Testis (tissue), 3 donors: Measurements from ENCODE around the gene CHN2. TPM values are rescaled to one million over a fixed set of nuclear protein-coding genes. Genes with fewer than 3 reads are reported as not detected.

Experiments
- DNase-seq: peaks from one replicate; pipeline ENCODE4 v3.0.0-alpha.2; 2019
- H3K27ac ChIP-seq, 2 donors: fragments of 200-600 bp; sonication (generic); one replicate each; pipeline ENCODE4 v1.5.1; 2019
- H3K27me3 ChIP-seq: fragments of 200-600 bp; sonication (generic); one replicate; pipeline ENCODE4 v1.5.1; 2019
- H3K36me3 ChIP-seq: fragments of 200-600 bp; sonication (generic); one replicate; pipeline ENCODE4 v1.5.1; 2017; ENCODE audit warnings: low read depth; ENCODE audit errors: missing control alignments
- H3K4me1 ChIP-seq: fragments of 200-600 bp; sonication (generic); one replicate; pipeline ENCODE4 v1.5.1; 2019
- H3K4me3 ChIP-seq, 2 donors: fragments of 200-600 bp; sonication (generic); one replicate each; pipeline ENCODE4 v1.5.1; 2017 to 2019
- H3K9me3 ChIP-seq: fragments of 200-600 bp; sonication (generic); one replicate; pipeline ENCODE4 v1.5.1; 2017
- POLR2A ChIP-seq: fragments of 450-650 bp; IDR thresholded peaks from one replicate; pipeline ENCODE4 v1.6.1; 2017; ENCODE audit warnings: antibody characterized with exemption, mild to moderate bottlenecking, moderate library complexity
- WGBS, 2 donors: methylation state at CpG; one replicate each; pipeline ENCODE4 v1.1.5; 2018; 5-methylcytosine and 5-hydroxymethylcytosine counted together
- intact Hi-C: fragments of 100-400 bp; cut with DNase I; formaldehyde crosslinking; loops from one replicate; pipeline ENCODE4 v1.15.1; 2023; ENCODE audit warnings: low total_unique reads
- polyA plus RNA-seq: library from polyadenylated mRNA; stranded (reverse); fragments of 350-450 nt; fragmentation: Illumina TruSeq; extraction: RNeasy Lipid Tissue Mini Kit (QIAGEN cat#74804); gene quantifications from one replicate; pipeline ENCODE4 v1.2.3, GENCODE V29; 2014; ENCODE audit warnings: low read depth, low replicate concordance; ENCODE audit not compliant: insufficient read depth
- total RNA-seq, 2 donors: library from RNA; depleted of rRNA; stranded (reverse); fragments of >200 nt; gene quantifications; one replicate each; pipeline ENCODE4 v1.2.3, GENCODE V29; 2016
- TF ChIP-seq, protein P1 (sequence below), 3 experiments: fragments of 450-650 bp in 2 of 3; fragments of 200-600 bp in 1 of 3; sonication (generic) in 1 of 3; IDR thresholded peaks; one replicate each; pipeline ENCODE4 v1.5.1; 2016 to 2019; ENCODE audit warnings: antibody characterized with exemption in 3 of 3, mild to moderate bottlenecking in 2 of 3, moderate library complexity in 1 of 3

The CHN2 gene
- total and polyA plus RNA-seq, 3 donors from 2014 or later: 8.6 to 27.4 (median 15.1) TPM

DNA sequence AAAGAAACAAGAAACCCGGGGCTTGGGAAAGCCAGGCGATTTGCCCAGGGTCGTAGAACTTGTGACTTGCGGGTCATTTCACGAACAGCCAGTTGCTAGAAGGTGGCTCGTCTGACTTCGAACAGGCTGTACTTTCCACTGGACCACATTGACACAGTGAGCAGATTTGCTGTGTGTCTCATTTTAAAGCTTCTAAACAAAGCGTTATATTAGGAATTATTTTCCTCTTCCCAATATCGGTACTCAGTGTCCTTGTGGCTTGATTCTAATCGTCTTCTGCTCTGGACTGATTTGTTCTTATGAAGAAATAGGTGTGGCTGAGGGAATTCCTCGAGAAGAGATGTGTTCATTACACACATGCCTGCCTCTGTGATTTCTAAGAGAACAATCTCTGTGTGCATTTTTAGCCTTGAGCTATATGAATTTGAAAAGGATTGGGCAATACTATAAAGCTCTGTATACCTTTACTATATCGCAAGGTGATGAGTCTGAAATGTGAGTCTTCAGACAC, 219.1 kb downstream of the CHN2 start:
- no peak overlapping the region for H3K27ac ChIP-seq
- intact Hi-C loops: no loop called here
- H3K9me3 ChIP-seq: no peaks in the 10 kb centered on the region
- TF ChIP-seq, protein P1, sequence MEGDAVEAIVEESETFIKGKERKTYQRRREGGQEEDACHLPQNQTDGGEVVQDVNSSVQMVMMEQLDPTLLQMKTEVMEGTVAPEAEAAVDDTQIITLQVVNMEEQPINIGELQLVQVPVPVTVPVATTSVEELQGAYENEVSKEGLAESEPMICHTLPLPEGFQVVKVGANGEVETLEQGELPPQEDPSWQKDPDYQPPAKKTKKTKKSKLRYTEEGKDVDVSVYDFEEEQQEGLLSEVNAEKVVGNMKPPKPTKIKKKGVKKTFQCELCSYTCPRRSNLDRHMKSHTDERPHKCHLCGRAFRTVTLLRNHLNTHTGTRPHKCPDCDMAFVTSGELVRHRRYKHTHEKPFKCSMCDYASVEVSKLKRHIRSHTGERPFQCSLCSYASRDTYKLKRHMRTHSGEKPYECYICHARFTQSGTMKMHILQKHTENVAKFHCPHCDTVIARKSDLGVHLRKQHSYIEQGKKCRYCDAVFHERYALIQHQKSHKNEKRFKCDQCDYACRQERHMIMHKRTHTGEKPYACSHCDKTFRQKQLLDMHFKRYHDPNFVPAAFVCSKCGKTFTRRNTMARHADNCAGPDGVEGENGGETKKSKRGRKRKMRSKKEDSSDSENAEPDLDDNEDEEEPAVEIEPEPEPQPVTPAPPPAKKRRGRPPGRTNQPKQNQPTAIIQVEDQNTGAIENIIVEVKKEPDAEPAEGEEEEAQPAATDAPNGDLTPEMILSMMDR (IDR thresholded peaks at IDR 0.05): no peak
- TF ChIP-seq POLR2A: no peak
- DNase-seq: peak; percentile 69
- no peaks in the 10 kb centered on the region for H3K27me3 ChIP-seq
- no peaks in the 10 kb centered on the region for H3K36me3 ChIP-seq
- H3K4me3 ChIP-seq: no peak overlapping the region
- WGBS, 2 donors: 26 to 39% methylated on average over 12 of the region's 12 CpGs
- H3K4me1 ChIP-seq: peaks cover 10% of the 10 kb centered on the region

DNA sequence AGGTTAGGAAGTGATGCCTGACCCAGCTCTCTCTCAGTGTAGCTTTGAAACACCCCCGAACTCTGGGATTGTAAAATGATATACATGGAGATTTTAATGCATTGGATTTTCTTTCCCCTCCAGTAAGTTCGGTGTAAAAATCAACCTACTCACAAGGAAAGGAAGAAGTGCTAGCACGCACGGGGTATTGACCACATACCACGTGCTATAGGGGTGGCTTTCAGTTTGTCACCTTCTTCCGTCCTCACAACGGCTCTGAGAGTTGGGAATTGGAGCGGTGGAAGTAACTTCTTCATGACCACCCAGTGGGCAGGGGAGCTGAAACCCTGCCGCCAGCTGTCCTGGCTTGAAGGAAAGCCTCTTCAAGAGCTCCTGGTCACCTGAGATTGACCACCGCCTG, 219.6 kb downstream of the CHN2 start:
- no peaks in the 10 kb centered on the region for H3K27me3 ChIP-seq
- 91 to 92% methylated on average over 10 of the region's 10 CpGs for WGBS, 2 donors
- intact Hi-C loops: no loop called here
- no peak overlapping the region for H3K4me3 ChIP-seq
- no peaks in the 10 kb centered on the region for H3K9me3 ChIP-seq
- DNase-seq: no peak
- H3K36me3 ChIP-seq: no peaks in the 10 kb centered on the region
- TF ChIP-seq, protein P1 (IDR thresholded peaks at IDR 0.05): no peak
- TF ChIP-seq POLR2A: no peak
- no peak overlapping the region for H3K27ac ChIP-seq
- H3K4me1 ChIP-seq: peaks cover 10% of the 10 kb centered on the region

DNA sequence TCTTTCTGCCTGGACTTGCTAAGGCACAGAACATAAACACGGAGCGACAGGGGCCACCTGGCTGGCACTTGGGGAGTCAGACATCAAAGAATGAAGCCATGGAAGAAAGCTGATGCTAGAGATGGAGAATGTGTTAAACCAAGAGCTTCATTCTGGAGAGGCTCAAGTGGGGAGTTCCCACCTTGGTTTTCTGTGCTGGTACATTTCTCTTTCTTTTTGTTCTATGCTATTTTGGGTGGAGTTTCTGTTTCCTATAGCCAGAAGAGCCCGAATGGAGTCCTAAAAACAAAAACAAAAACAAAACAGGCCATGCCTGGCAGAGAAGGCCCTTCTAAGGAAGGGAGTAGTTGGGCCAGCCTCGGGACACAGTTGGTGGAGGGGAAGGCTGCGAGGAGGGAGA, 220.6 kb downstream of the CHN2 start:
- no peak for DNase-seq
- intact Hi-C loops: no loop called here
- no peak overlapping the region for H3K27ac ChIP-seq

DNA sequence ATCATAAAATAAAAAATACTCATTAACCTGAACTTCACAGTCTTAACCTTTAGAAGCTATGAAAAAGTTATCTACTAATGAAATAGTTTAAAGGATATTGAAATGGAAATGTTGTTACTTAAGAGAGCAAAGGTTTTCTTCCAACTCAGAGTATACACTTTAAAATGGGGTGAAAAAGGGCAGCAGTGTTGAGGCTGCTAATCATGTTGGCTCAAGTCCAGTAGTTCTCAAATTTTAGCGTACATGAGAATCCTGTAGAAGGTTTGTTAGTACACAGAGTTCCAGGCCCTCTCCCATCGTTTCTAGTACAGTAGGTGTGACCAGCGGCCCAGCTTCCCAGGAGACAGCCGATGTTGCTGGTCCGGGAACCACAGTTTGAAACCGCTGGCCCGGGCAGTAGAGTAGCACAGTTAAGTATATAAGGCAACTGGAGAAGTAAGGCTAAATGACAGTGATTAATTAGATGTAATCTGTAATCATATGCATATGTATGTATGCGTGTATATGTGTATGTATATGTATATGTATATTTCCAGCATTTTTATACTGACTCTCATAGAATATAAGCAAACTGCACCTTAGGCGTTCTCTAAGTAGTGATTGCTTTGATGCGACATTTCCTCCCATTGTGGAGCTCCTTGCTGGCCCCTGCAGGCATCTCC, 221.8 kb downstream of the CHN2 start:
- intact Hi-C loops: no loop called here
- Histone ChIP-seq H3K27ac (no peak overlapping the region), H3K4me3 (no peak overlapping the region), H3K9me3 (no peaks in the 10 kb centered on the region), H3K36me3 (no peaks in the 10 kb centered on the region), H3K27me3 (no peaks in the 10 kb centered on the region), H3K4me1 (peaks cover 10% of the 10 kb centered on the region)
- WGBS, 2 donors: 59 to 60% methylated on average over 10 of the region's 10 CpGs
- no peak for TF ChIP-seq POLR2A
- TF ChIP-seq, protein P1 (IDR thresholded peaks at IDR 0.05): no peak
- no peak for DNase-seq

More for the DNA sequence above, 220.6 kb downstream of the CHN2 start:
- no peak overlapping the region for H3K4me3 ChIP-seq
- WGBS, 2 donors: 89 to 91% methylated on average over 5 of the region's 5 CpGs
- no peaks in the 10 kb centered on the region for H3K9me3 ChIP-seq
- no peaks in the 10 kb centered on the region for H3K36me3 ChIP-seq
- no peaks in the 10 kb centered on the region for H3K27me3 ChIP-seq
- peaks cover 10% of the 10 kb centered on the region for H3K4me1 ChIP-seq
- TF ChIP-seq, protein P1 (IDR thresholded peaks at IDR 0.05): no peak
- no peak for TF ChIP-seq POLR2A

DNA sequence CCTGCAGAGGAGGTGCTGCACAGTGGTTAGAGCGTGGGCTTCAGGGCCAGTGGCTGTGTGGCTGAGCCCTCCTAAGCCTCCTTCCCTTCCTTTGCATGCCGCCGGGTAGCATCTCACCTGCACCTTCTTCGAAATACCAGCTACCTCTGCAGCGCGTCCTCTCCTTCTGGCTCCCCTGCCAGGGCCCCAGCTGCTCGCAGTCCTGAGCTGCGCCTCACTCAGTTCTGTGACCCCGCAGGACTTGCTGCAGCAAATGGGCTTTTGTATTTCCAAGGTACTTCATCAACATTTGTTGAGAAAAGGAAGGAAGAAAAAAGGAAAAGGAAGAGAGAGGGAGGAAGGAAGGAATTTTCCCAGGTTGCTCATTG, 222.3 kb downstream of the CHN2 start:
- H3K27me3 ChIP-seq: no peaks in the 10 kb centered on the region
- intact Hi-C loops: no loop called here
- no peak for DNase-seq
- H3K4me1 ChIP-seq: peaks cover 10% of the 10 kb centered on the region
- TF ChIP-seq, protein P1 (IDR thresholded peaks at IDR 0.05): no peak
- TF ChIP-seq POLR2A: no peak
- no peak overlapping the region for H3K4me3 ChIP-seq
- H3K9me3 ChIP-seq: no peaks in the 10 kb centered on the region
- no peaks in the 10 kb centered on the region for H3K36me3 ChIP-seq
- no peak overlapping the region for H3K27ac ChIP-seq
- WGBS, 2 donors: 83 to 88% methylated on average over 9 of the region's 9 CpGs
